ENCODE data around the gene ABCC1.

DNA sequence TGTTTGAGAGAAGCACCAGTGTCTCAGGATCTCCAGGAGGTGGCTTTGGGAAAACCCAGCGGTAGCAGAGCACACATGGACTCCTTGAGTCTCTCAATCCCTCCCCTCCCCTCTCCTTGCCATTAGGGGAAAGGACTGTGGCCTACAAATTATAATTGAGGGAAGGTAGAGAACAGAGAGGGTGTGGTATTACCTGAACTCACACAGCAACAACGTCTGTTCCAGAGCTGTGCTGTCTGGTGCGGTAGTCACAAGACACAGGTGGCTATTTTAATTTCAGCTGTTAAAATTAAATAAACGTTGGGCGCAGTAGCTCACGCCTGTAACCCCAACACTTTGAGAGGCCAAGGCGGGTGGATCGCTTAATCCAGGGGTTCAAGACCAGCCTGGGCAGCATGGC, 163.7 kb downstream of the ABCC1 start:
- TF ChIP-seq, protein P1, sequence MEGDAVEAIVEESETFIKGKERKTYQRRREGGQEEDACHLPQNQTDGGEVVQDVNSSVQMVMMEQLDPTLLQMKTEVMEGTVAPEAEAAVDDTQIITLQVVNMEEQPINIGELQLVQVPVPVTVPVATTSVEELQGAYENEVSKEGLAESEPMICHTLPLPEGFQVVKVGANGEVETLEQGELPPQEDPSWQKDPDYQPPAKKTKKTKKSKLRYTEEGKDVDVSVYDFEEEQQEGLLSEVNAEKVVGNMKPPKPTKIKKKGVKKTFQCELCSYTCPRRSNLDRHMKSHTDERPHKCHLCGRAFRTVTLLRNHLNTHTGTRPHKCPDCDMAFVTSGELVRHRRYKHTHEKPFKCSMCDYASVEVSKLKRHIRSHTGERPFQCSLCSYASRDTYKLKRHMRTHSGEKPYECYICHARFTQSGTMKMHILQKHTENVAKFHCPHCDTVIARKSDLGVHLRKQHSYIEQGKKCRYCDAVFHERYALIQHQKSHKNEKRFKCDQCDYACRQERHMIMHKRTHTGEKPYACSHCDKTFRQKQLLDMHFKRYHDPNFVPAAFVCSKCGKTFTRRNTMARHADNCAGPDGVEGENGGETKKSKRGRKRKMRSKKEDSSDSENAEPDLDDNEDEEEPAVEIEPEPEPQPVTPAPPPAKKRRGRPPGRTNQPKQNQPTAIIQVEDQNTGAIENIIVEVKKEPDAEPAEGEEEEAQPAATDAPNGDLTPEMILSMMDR (optimal IDR thresholded peaks at IDR 0.05 in 1 of 3, IDR thresholded peaks at IDR 0.05 in 1 of 3, conservative IDR thresholded peaks at IDR 0.05 in 1 of 3; ENCODE audit: extremely low read depth in 1 of 3, insufficient read depth in 2 of 3, low read length in 3 of 3), result no peak
- TF ChIP-seq EZH2 (IDR thresholded peaks at IDR 0.05; ENCODE audit: low read length), result no peak
